ENCODE measurements around the gene DRGX.

The DRGX gene

GRCh38 chr10:49407552-49408137 is 11.8 kb upstream of the DRGX start:
- peak; percentile 42 for DNase-seq (ENCODE audit: low read depth, low spot score)

- DNase-seq (ENCODE audit: low read depth, low spot score), result no peak
These were observed 11.3 kb upstream of the DRGX start for GRCh38 chr10:49407151-49407550.

GRCh38 chr10:49404321-49404878 is 8.5 kb upstream of the DRGX start:
- no peak for DNase-seq (ENCODE audit: low read depth, low spot score)

- DNase-seq (ENCODE audit: low read depth, low spot score), result no peak
These were observed 7.5 kb upstream of the DRGX start for GRCh38 chr10:49403363-49403762.

GRCh38 chr10:49400365-49400764 is 4.5 kb upstream of the DRGX start:
- no peak for DNase-seq (ENCODE audit: low read depth, low spot score)

- no peak for DNase-seq (ENCODE audit: low read depth, low spot score)
These were observed 3.1 kb upstream of the DRGX start for GRCh38 chr10:49398986-49399385.

GRCh38 chr10:49398000-49398861 is 2.3 kb upstream of the DRGX start:
- no peak for DNase-seq (ENCODE audit: low read depth, low spot score)

- DNase-seq (ENCODE audit: low read depth, low spot score), result no peak
These were observed 1.4 kb upstream of the DRGX start for GRCh38 chr10:49397036-49397999.

GRCh38 chr10:49396666-49396999 is 744 bp upstream of the DRGX start:
- no peak for DNase-seq (ENCODE audit: low read depth, low spot score)

GRCh38 chr10:49394933-49395740 is 752 bp downstream of the DRGX start:
- DNase-seq (ENCODE audit: low read depth, low spot score), result no peak

GRCh38 chr10:49393757-49394156 is 2.1 kb downstream of the DRGX start:
- no peak for DNase-seq (ENCODE audit: low read depth, low spot score)

GRCh38 chr10:49393301-49393700 is 2.6 kb downstream of the DRGX start:
- DNase-seq (ENCODE audit: low read depth, low spot score), result no peak

- no peak for DNase-seq (ENCODE audit: low read depth, low spot score)
These were observed 6.4 kb downstream of the DRGX start for GRCh38 chr10:49389361-49389933.

- DNase-seq (ENCODE audit: low read depth, low spot score), result no peak
These were observed 7.7 kb downstream of the DRGX start for GRCh38 chr10:49388161-49388560.

GRCh38 chr10:49387071-49387470 is 8.8 kb downstream of the DRGX start:
- DNase-seq (ENCODE audit: low read depth, low spot score), result no peak

GRCh38 chr10:49385939-49386922 is 9.7 kb downstream of the DRGX start:
- no peak for DNase-seq (ENCODE audit: low read depth, low spot score)

GRCh38 chr10:49384268-49384953 is 11.5 kb downstream of the DRGX start:
- DNase-seq (ENCODE audit: low read depth, low spot score), result no peak

- DNase-seq (ENCODE audit: low read depth, low spot score), result no peak
These were observed 12.0 kb downstream of the DRGX start for GRCh38 chr10:49383853-49384252.

GRCh38 chr10:49382826-49383225 is 13.1 kb downstream of the DRGX start:
- DNase-seq (ENCODE audit: low read depth, low spot score), result no peak
